PC-3 (cell line): Measurements from ENCODE around the gene ARL10. TPM values are rescaled to one million over a fixed set of nuclear protein-coding genes. Genes with fewer than 3 reads are reported as not detected.

Source experiments
- ATAC-seq: fragments of 200-7000 bp; cut with Tn5 transposase; 2 replicates; pipeline ENCODE4 v1.9.1; 2020; ENCODE audit warnings: mild to moderate bottlenecking, moderate library complexity
- BruUV-seq: library from RNA; stranded (reverse); fragments of 400-500 nt; replicated peaks from 2 replicates; lab custom pipeline; 2021; lab: Mats Ljungman, UMichigan
- CTCF ChIA-PET: fragments of 300-600 bp; sonication (Branson Sonifier 250); formaldehyde crosslinking; loops from one replicate; lab custom pipeline; 2022; ENCODE audit warnings: antibody characterized with exemption; lab: Charles Lee
- POLR2A ChIA-PET: fragments of 300-600 bp; sonication (Branson Sonifier 250); formaldehyde crosslinking; loops from one replicate; lab custom pipeline; 2022; ENCODE audit warnings: antibody characterized with exemption; ENCODE audit not compliant: unreplicated experiment; lab: Charles Lee
- DNase-seq: peaks from one replicate; pipeline ENCODE4 v3.0.0-alpha.2; 2015
- H2AFZ ChIP-seq: fragments of 300-600 bp; sonication (generic); 2 replicates; pipeline ENCODE4 v1.6.0; 2016; ENCODE audit warnings: antibody characterized with exemption, low read length
- H3F3A ChIP-seq: fragments of 300-600 bp; sonication (generic); one replicate; pipeline ENCODE4 v1.6.0; 2017; ENCODE audit warnings: antibody characterized with exemption, low read length, control low read depth, mild to moderate bottlenecking; ENCODE audit not compliant: unreplicated experiment
- H3K27ac ChIP-seq: fragments of 300-600 bp; sonication (generic); 2 replicates; pipeline ENCODE4 v1.5.1; 2016; ENCODE audit warnings: mild to moderate bottlenecking, low read length
- H3K27me3 ChIP-seq: fragments of 300-600 bp; sonication (generic); 2 replicates; pipeline ENCODE4 v1.6.1; 2016; ENCODE audit warnings: low read length, mixed read lengths
- H3K36me3 ChIP-seq: fragments of 300-600 bp; sonication (generic); 2 replicates; pipeline ENCODE4 v1.6.1; 2016; ENCODE audit warnings: low read depth, mixed run types, low read length, mixed read lengths
- H3K4me1 ChIP-seq: fragments of 300-600 bp; sonication (generic); 2 replicates; pipeline ENCODE4 v1.5.1; 2016; ENCODE audit warnings: low read length; ENCODE audit not compliant: insufficient read depth
- H3K4me2 ChIP-seq: fragments of 300-600 bp; sonication (generic); 2 replicates; pipeline ENCODE4 v1.6.0; 2016; ENCODE audit warnings: low read length
- H3K4me3 ChIP-seq: fragments of 300-600 bp; sonication (generic); 2 replicates; pipeline ENCODE4 v1.5.1; 2016; ENCODE audit warnings: mild to moderate bottlenecking, low read length, mixed read lengths
- H3K79me2 ChIP-seq: fragments of 300-600 bp; sonication (generic); 2 replicates; pipeline ENCODE4 v1.6.1; 2017; ENCODE audit warnings: low read length, mixed read lengths
- H3K9ac ChIP-seq: fragments of 300-600 bp; sonication (generic); 2 replicates; pipeline ENCODE4 v1.6.0; 2016; ENCODE audit warnings: mild to moderate bottlenecking, low read length
- H3K9me2 ChIP-seq: fragments of 300-600 bp; sonication (generic); replicated peaks from 2 replicates; pipeline ENCODE4 v1.6.1; 2016; ENCODE audit warnings: mixed run types, low read length, mixed read lengths
- H3K9me3 ChIP-seq: fragments of 300-600 bp; sonication (generic); 2 replicates; pipeline ENCODE4 v1.6.1; 2016; ENCODE audit warnings: low read length, mixed read lengths
- H4K20me1 ChIP-seq: fragments of 300-600 bp; sonication (generic); 2 replicates; pipeline ENCODE4 v1.6.1; 2016; ENCODE audit warnings: low read length, mixed read lengths
- EZH2 ChIP-seq: fragments of 300-600 bp; sonication (generic); IDR thresholded peaks from one replicate; pipeline ENCODE4 v1.6.1; 2017; ENCODE audit warnings: antibody characterized with exemption, mild to moderate bottlenecking, low read length; ENCODE audit not compliant: unreplicated experiment
- EZH2phosphoT487 ChIP-seq: fragments of 300-600 bp; sonication (generic); IDR thresholded peaks from 2 replicates; pipeline ENCODE4 v1.6.1; 2018; ENCODE audit warnings: mild to moderate bottlenecking, antibody characterized with exemption, low read length, borderline replicate concordance
- intact Hi-C: fragments of 100-400 bp; cut with micrococcal nuclease; formaldehyde crosslinking; loops from 2 replicates; pipeline ENCODE4 v1.9.0; 2023
- total RNA-seq: library from RNA; depleted of rRNA; stranded (reverse); fragments of >200 nt; gene quantifications from 2 replicates; pipeline ENCODE4 v1.2.3, GENCODE V29; 2014
- TF ChIP-seq, protein P1 (sequence below): fragments of 300-600 bp; sonication (generic); conservative IDR thresholded peaks from 2 replicates; pipeline ENCODE4 v1.5.1; 2017; ENCODE audit warnings: antibody characterized with exemption, low read depth, mild to moderate bottlenecking, low read length

Gene ARL10
- total RNA-seq, 1 experiment from 2014 or later: 0.15 TPM

DNA sequence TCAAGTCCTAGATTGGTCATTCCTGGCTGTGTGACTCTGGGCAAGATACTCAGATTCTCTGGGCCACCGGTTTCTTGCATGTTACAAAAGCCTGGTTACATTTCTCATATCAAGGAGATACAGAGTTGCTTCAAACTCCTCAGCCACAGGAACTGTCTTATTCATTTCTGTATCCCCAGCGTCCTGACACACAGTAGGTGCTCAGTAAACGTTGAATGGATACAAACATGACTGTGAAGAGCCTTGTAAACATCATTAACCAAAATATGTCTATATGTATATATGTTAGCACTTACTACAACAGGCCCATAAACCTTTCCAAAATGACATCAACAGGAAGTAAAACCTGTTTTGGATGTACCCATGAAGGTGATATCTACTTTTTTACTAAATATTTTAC, 49.4 kb downstream of the ARL10 start:
- peaks cover 71% of the 10 kb centered on the region for H3K4me1 ChIP-seq
- no TSS peak for BruUV-seq
- no peak for ATAC-seq
- H3K4me2 ChIP-seq: peak overlapping the region; percentile 92
- peak overlapping the region; percentile 3; the same call in 1 of the 2 replicates for H3K9ac ChIP-seq
- H3K9me3 ChIP-seq: no peaks in the 10 kb centered on the region
- 0 out of 2 replicates have a peak overlapping the region, but pooled peaks have one; percentile 8 for H3K27ac ChIP-seq
- ChIA-PET POLR2A (no interaction called here), CTCF (interaction anchor here (1.4 kb wide), 1 partner anchor 33 kb away, joined by 5 read pairs; no protein-coding TSS in a partner anchor)
- H3F3A ChIP-seq: no peaks in the 10 kb centered on the region
- H3K79me2 ChIP-seq: peaks cover 58% of the 10 kb centered on the region
- intact Hi-C loops: loop anchor here (2.0 kb wide), 1 partner anchor 54 kb away; the partner anchor contains the start of gene KIAA1191
- H3K4me3 ChIP-seq: peak overlapping the region; percentile 94
- no peaks in the 10 kb centered on the region for H3K9me2 ChIP-seq
- TF ChIP-seq, protein P1, sequence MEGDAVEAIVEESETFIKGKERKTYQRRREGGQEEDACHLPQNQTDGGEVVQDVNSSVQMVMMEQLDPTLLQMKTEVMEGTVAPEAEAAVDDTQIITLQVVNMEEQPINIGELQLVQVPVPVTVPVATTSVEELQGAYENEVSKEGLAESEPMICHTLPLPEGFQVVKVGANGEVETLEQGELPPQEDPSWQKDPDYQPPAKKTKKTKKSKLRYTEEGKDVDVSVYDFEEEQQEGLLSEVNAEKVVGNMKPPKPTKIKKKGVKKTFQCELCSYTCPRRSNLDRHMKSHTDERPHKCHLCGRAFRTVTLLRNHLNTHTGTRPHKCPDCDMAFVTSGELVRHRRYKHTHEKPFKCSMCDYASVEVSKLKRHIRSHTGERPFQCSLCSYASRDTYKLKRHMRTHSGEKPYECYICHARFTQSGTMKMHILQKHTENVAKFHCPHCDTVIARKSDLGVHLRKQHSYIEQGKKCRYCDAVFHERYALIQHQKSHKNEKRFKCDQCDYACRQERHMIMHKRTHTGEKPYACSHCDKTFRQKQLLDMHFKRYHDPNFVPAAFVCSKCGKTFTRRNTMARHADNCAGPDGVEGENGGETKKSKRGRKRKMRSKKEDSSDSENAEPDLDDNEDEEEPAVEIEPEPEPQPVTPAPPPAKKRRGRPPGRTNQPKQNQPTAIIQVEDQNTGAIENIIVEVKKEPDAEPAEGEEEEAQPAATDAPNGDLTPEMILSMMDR: no peak
- TF ChIP-seq EZH2 (no peak), EZH2phosphoT487 (no peak)
- no peak overlapping the region for H2AFZ ChIP-seq
- peaks cover 4% of the 10 kb centered on the region; the same call in 1 of the 2 replicates for H3K36me3 ChIP-seq
- no peaks in the 10 kb centered on the region for H3K27me3 ChIP-seq
- peaks cover 16% of the 10 kb centered on the region; the same call in 1 of the 2 replicates for H4K20me1 ChIP-seq
- peak; percentile 19 for DNase-seq

DNA sequence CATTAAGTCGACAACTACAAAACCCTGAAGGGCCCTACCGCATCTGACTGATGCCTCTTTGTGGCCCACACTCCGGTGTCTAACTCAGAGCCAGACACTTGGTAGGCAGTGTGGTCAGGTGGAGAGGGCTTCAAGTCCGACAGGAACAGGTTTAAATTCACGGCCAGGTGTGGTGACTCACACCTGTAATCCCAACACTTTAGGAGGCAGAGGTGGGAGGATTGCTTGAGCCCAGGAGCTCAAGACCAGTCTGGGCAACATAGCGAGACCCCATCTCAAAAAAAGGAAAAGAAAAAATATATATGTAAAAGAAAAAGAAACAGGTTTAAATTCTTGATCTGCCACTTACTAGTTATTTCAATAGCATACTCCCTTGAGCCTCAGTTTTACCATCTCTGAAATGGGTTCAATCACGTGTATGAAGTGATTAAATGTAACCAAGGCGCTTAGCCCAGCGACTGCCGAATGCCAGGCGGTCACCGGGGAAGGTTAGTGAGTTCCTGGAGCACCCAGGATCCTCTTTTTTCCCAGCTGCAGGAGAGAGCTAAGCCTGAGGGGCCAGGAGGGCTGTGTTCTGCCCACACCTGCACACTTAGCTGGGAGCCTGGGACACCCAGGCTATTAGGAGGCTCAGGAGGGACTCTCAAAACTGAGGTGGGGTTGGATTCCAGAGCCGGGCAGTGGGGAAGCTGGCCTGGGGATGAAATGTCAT, 50.1 kb downstream of the ARL10 start:
- peaks cover 51% of the 10 kb centered on the region for H3K79me2 ChIP-seq
- ChIA-PET CTCF (interaction anchor here (0.6 to 1.4 kb wide), 2 partner anchors 32 to 186 kb away, joined by 4 to 5 read pairs; no protein-coding TSS in a partner anchor), POLR2A (interaction anchor here (0.6 kb wide), 2 partner anchors 9 to 123 kb away, joined by 3 read pairs; no protein-coding TSS in a partner anchor)
- peak overlapping the region; percentile 94 for H3K4me3 ChIP-seq
- peaks cover 68% of the 10 kb centered on the region for H3K4me1 ChIP-seq
- TF ChIP-seq, protein P1: no peak
- TF ChIP-seq EZH2phosphoT487: no peak
- no peak for TF ChIP-seq EZH2
- peak overlapping the region; percentile 82; the same call in 1 of the 2 replicates for H2AFZ ChIP-seq
- H3K9me2 ChIP-seq: no peaks in the 10 kb centered on the region
- H4K20me1 ChIP-seq: peaks cover 16% of the 10 kb centered on the region; the same call in 1 of the 2 replicates
- H3K4me2 ChIP-seq: peak overlapping the region; percentile 92
- intact Hi-C loops: loop anchor here (2.0 kb wide), 1 partner anchor 55 kb away; the partner anchor contains the start of gene KIAA1191
- H3K9me3 ChIP-seq: no peaks in the 10 kb centered on the region
- peak overlapping the region; percentile 69 for H3K27ac ChIP-seq
- ATAC-seq (no peak), DNase-seq (peak; percentile 67)
- H3K27me3 ChIP-seq: no peaks in the 10 kb centered on the region
- H3K9ac ChIP-seq: peak overlapping the region; percentile 85
- H3K36me3 ChIP-seq: no peaks in the 10 kb centered on the region
- no peaks in the 10 kb centered on the region for H3F3A ChIP-seq
- BruUV-seq: TSS peak; percentile 47
